HL-60 (cell line): ENCODE measurements around the gene TAL1.

Experiments used
- CTCF ChIP-seq: IDR thresholded peaks from one replicate; pipeline ENCODE4 v1.5.1; 2011; ENCODE audit warnings: low read length, control low read depth, inconsistent platforms; ENCODE audit not compliant: insufficient read depth
- GABPA ChIP-seq: IDR thresholded peaks from 2 replicates; pipeline ENCODE4 v1.6.1; 2012; ENCODE audit warnings: low read depth
- POLR2AphosphoS5 ChIP-seq: IDR thresholded peaks from 2 replicates; pipeline ENCODE4 v1.6.1; 2012; ENCODE audit warnings: low read depth
- REST ChIP-seq: IDR thresholded peaks from 2 replicates; pipeline ENCODE4 v1.6.1; 2012; ENCODE audit warnings: low read depth; ENCODE audit not compliant: insufficient replicate concordance

DNA sequence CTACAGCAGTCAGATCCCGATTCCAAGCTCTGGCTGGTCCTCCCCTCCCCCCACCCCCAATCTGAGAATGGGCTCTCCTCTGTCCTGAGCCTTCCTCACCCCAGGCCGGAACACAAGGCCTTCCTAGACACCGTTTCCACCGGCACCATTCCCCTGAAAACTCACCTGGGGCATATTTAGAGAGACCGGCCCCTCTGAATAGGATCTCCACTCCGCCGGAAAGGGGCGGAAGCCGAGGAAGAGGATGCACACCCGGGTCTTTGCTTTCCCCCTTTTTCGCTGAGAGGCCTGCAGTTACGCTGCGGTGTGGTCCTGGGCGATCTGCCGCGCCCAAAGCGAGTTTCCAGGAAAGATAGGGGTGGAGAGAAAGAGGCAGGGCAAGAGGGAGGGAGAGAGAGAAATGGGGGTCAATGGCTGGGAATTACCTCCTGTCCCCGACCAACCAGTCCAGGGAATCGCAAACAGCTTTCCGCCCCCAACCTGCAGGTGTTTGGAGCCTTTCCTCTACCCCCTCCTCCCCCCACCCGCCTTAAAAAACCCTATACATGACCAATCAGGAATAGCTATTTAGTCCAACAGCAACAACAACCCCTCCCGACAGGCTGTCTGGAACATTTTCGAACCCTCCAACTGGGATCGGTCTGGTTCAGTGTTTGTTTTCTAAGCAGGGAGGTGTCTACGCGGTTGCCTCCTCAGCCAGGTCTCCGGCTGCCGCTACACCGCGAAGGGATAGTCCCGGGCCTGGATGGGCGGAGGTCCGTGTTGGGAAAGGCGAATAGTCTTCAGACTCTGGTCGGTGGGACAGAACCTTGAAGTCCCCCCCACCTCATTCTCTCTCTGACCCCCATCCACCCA, 2.8 kb downstream of the TAL1 start:
- no peak for TF ChIP-seq REST
- no peak for TF ChIP-seq CTCF
- TF ChIP-seq POLR2AphosphoS5 = no peak
- no peak for TF ChIP-seq GABPA
